Hematopoietic multipotent progenitor cell (in vitro differentiated cells): ENCODE measurements around the gene EPB41L2. TPM values are rescaled to one million over a fixed set of nuclear protein-coding genes. Genes with fewer than 3 reads are reported as not detected.
A peak's percentile ranks its signal among the peaks of the same experiment; 100 is the strongest.
"Not testable (repeated sequence)": the region's sequence is repeated elsewhere in the genome, so short reads cannot be mapped to it uniquely, and the experiment has no call there.

Source experiments
- DNase-seq, 3 donors: peaks; one replicate each; pipeline ENCODE4 v3.0.0-alpha.2; 2011 to 2015; ENCODE audit warnings: low read depth in 2 of 3, low spot score in 2 of 3
- total RNA-seq: library from RNA; depleted of rRNA; stranded (reverse); fragments of >200 nt; gene quantifications from one replicate; pipeline ENCODE4 v1.2.3, GENCODE V29; 2012

The EPB41L2 gene
- total RNA-seq, 1 donor: 7.5 TPM

GRCh38 chr6:130959951-130960350, 103.1 kb downstream of the EPB41L2 start:
- no peak for DNase-seq

- no peak for DNase-seq
Measured at GRCh38 chr6:130958468-130958867, 104.6 kb downstream of the EPB41L2 start.

DNA sequence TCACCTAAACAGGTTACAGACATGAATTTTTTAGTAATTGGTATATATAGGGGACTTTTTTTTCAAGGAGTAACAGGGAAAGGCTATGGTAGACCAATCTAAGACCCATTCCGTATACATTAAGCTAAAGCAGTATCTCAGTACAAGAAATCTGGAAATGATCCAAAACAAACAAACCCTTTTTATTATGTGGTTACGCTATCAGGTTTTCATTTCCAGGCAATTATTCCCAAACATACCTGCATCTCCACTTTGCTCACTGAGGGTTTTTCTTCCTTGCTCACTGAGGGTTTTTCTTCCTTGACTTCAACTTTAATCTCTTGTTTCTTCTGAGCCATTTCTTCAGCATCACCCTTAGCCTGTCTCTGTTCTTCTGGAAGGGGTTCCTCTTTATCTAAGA, 107.3 kb downstream of the EPB41L2 start:
- no peak for DNase-seq

DNA sequence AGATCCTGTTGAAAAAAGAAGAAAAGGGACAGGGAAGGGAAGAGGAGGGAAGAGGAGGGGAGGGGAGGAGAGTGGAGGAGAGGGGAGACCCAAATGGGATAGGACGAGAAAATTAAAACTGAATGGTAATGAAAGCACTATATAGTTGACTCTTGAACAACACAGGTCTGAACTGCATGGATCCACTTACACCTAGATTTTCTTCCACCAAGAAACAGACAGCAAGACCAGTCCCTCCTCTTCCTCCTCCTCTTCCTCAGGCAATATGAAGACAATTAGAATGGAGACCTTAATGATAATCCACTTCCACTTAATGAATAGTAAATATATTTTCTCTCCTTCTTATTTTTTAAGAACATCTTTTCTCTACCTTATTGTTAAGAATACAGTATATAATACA, 113.5 kb downstream of the EPB41L2 start:
- DNase-seq: no peak

DNA sequence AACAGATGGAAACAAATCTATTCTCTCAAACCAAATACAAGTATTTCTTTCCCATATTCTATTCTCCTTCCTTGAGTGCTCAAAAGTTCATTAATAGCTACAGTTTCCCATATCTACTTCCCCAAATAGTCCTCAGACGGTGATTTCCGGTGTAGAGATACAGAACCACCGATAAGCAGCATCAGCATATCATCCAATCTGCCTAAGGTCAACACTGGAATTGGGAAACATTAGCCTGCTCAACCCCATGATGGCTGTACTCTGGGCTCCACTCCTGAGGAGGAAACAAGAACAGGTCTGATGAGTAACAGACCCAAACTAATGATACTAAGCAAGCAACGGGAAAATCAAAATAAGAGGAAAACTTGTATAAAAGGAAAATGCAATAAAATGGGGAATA, 115.6 kb downstream of the EPB41L2 start:
- no peak for DNase-seq

DNA sequence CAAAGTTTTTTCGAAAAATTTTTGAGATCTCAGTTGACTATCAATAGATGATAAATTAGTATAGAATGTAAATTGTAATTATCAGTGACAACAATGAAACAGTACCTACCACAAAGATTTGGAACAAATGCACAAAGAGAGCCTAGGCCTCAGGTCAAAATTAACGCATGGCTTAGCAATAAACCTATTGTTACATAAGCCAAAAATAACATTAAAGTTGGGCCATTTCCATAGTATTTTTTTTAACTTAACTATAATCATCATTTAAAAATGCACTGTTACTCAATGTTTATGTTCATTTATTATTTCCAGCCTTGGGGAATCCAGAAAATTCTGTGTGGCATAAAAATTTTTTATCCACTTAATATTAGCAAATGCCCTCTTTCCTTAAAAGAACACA, 117.0 kb downstream of the EPB41L2 start:
- no peak for DNase-seq

GRCh38 chr6:130945401-130945919, 117.6 kb downstream of the EPB41L2 start:
- no peak for DNase-seq

DNA sequence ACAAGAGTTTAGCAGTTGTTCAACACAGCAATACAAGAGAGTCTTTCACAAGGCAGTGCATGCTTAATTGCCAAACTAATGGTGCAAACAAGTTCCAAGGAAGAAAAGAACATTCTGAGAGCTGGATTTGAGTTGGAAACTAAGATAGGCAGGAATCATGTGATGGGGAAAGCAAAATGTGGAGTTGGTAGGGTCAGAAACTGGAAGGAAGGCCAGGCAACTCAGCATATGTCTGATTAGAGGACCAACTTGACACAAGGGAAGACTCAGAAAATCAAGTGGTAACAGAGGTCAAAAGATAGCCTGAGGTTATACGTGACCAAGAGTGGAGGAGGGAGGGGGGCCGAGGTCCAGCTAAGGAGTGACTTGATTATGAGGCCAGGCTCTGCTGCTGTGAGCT, 118.6 kb downstream of the EPB41L2 start:
- DNase-seq: no peak

DNA sequence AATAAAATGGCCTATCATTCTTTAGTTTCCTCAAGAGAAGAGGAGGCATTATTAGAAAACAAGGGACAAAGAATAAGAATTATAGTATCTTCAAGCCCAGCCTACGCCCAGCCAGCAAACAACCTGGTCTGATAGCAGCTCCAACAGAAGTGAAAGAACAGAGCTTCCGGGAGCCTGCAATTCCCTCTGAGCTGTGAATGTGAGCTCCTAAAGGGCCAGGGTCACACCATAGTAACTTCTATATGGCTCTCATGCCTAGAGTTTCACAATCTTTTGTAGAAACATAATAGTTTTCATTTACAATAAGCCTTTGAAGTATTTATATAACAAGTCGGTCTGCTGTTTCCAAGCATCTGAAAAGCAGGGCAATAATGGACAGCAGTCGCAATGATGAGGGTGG, 119.3 kb downstream of the EPB41L2 start:
- DNase-seq: no peak

DNA sequence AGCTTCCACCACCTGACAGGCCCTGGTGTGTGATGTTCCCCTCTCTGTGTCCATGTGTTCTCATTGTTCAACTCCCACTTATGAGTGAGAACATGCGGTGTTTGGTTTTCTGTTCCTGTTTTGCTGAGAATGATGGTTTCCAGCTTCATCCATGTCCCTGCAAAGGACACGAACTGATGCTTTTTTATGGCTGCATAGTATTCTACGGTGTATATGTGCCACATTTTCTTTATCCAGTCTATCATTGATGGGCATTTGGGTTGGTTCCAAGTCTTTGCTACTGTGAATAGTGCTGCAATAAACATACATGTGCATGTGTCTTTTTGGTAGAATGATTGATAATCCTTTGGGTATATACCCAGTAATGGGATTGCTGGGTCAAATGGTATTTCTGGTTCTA, 120.3 kb downstream of the EPB41L2 start:
- not testable (repeated sequence) for DNase-seq

- DNase-seq: no peak
Measured at GRCh38 chr6:130937942-130938604, 125.0 kb downstream of the EPB41L2 start.

GRCh38 chr6:130936933-130937332, 126.1 kb downstream of the EPB41L2 start:
- no peak for DNase-seq

DNA sequence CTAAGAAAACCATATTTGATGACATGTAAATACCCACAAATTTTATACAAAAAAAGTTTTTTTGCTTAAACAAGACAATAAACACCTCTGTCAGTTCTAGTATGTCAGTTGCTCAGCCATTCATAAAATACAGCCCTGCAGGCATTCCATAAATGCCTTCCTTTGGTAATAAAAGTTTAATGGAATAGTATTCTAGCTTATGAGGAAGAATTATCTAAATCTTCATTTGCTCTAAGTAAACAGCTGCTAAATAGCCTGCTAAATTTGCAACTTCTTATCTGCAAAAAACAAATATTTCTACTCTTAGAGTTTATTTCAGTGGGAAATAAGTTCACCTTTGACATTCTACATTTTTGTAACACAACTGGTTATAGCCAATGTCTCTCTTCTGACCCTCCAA, 127.1 kb downstream of the EPB41L2 start:
- DNase-seq: no peak

GRCh38 chr6:130934848-130935585, 128.0 kb downstream of the EPB41L2 start:
- no peak for DNase-seq

- DNase-seq: no peak
Measured at GRCh38 chr6:130933712-130934200, 129.3 kb downstream of the EPB41L2 start.

GRCh38 chr6:130932921-130933320, 130.1 kb downstream of the EPB41L2 start:
- DNase-seq: no peak

DNA sequence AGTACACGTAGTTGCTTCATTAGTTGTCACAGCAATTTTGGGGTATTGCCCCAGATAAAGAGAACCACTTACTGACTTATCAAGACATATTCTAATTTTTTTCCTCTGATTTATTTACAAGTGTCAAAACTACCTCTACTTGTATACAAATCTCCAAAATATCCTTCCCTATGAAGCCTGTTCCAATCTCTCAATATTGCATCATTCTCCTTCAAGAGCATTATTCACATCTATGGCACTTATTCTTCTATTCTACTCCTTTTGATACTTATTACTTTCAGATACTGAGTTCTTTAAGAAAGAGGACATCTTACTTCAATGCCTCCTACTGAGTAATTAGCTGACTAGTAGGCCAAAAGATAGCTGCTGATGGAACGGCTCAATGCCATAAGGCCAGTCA, 130.6 kb downstream of the EPB41L2 start:
- DNase-seq: no peak

DNA sequence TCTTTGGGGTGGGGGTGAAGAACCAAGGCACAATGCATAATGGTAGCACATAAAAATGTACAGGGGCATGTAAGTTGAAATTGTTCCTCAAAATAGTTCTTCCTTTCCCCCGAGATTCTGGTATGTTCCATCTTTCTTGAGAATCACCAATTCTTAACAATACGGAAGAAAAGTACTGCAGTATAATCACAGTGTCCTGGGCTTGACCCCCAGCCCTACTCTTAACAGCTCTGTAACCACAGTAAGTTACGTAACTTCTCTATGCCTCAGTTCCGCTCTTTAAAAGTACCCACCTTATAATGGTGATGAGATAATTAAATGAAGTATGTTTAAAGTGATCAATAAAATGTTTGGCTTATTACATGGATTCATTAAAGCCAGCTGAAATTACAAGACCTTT, 131.4 kb downstream of the EPB41L2 start:
- no peak for DNase-seq

DNA sequence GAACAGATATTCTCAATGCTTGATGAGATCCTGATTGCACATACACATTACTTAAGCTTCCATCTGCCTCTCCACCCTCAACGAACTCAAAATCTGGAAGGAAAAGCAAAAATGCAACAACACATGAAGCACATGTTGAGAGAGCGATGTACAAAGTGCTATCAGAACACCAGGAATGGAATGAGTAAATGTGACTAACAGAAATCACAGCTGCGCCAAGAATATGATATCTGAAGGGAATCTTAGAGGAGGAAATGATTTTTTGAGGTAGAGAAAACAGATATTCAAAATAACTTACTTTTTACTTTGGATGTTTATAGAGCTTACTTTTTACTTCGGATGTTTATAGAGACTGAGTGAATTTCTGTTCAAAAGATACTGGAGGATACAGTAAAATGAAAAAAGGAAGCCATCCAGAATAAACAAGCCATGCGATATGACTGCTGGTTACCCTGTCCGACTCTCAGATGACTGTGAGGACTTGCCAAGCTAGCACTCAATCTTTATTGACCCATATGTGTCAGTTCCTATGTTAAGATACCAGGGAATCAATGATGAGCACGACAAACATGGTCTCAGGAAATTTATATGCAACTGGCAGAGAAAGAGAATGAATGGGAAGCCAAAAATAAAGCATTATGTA, 133.9 kb downstream of the EPB41L2 start:
- DNase-seq: no peak

- DNase-seq: peak in 1 of 3 donors; percentile 10
Measured at GRCh38 chr6:130928158-130928912, 134.7 kb downstream of the EPB41L2 start.

DNA sequence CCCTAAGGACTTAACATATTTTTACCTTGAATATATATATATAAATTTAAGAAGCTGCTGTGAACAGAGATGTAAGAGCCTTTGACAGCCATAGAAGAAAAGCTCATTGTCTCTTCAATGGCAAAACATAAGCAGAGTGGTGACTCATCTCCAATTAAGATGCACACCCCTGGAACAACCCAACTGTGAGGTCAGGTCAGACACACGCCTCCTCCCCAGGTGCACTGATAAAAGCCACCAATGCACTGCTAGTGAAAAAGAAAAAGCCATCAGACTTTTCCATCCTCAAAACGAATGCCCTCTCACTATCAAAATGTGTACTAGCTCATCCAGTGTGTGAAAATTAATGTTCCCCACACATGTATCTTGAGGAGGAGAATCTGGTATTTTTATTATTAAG, 135.7 kb downstream of the EPB41L2 start:
- no peak for DNase-seq
